ENCODE results near the gene SLC2A9.

DNA sequence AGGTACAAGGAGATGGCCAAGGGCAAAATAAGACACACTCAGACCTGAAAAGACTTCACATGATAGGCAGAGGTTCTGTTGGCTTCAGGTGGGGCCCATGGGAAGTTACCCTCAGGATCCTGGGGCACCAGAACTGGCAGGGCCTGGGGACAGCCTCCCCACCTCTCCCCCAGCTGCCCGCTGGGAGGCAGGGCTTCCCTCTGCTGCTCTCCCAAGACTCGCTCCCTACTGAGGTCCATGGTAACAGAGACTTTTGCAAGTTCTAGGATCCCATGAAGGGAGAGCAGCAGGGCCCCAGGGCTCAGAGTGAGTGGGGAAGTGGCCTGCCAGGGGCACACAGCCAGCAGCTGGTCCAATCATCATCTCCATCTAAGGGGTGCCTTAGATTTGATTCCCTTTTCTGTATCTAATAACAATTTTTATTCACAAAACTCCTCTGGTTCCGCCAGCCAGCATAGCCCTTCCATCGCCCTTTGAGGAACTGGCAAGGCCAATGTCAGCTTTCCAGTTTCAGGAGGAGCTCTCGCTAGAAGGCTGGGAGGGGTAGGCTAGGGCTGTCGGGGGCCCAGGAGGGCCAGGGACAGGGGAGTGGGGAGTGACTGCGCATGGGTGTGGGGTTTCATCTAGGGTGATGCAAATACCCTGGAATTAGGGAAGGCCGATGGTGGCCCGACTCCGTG, 78.2 kb downstream of the SLC2A9 start:
- no peak for TF ChIP-seq ZNF17 (CRISPR knock-in tag; IDR thresholded peaks at IDR 0.05)
- no peak for TF ChIP-seq KMT2A (CRISPR knock-in tag; IDR thresholded peaks at IDR 0.05)
- no peak for TF ChIP-seq MIXL1 (CRISPR knock-in tag; IDR thresholded peaks at IDR 0.05)
- TF ChIP-seq SIN3A (IDR thresholded peaks at IDR 0.05; ENCODE audit: borderline replicate concordance, low read depth, low read length) = no peak

Data from HepG2 (cell line).